GM12891 (cell line): ENCODE data around the gene SHE.

Source experiments
- POLR2A ChIP-seq: IDR thresholded peaks from 2 replicates; pipeline ENCODE4 v1.6.1; 2011; ENCODE audit warnings: low read depth, low read length, control low read depth
- POLR2AphosphoS5 ChIP-seq: IDR thresholded peaks from 2 replicates; pipeline ENCODE4 v1.6.1; 2011; ENCODE audit warnings: low read depth, low read length, control low read depth
- POU2F2 ChIP-seq: IDR thresholded peaks from 2 replicates; pipeline ENCODE4 v1.6.1; 2011; ENCODE audit warnings: low read depth, mild to moderate bottlenecking, control low read depth, low read length, moderate library complexity

DNA sequence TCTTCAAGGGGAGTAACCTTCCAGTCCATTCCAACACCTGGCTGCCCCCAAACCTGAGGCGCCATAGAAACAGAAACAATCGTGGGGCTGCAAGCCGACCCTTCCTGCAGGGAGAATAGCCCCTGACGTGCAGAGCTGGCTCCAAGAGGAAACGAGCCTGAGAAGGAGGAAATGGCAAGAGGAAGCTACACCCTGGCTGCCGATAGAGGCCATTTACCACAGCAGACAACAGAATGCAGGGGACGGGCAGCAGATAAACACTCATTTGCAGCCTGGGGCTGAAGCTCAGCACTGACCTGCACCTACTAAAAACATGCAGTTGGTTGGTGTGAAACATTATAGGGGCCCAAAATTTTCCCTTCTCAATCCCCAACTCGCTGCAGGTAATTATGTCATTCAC is 8.9 kb downstream of the SHE start:
- TF ChIP-seq POLR2AphosphoS5, result no peak
- TF ChIP-seq POU2F2, result no peak
- no peak for TF ChIP-seq POLR2A
